Loucy (cell line): ENCODE data around the gene ADAD2.

Experiments
- H2AFZ ChIP-seq: fragments of 200-600 bp; sonication (generic); 2 replicates; pipeline ENCODE4 v1.6.0; 2016; ENCODE audit warnings: antibody characterized with exemption, mild to moderate bottlenecking, low read length, moderate library complexity
- H3F3A ChIP-seq: fragments of 200-600 bp; 2 replicates; pipeline ENCODE4 v1.6.0; 2016; ENCODE audit warnings: antibody characterized with exemption, low read depth, mild to moderate bottlenecking
- H3K27me3 ChIP-seq: fragments of 200-600 bp; sonication (generic); 2 replicates; pipeline ENCODE4 v1.6.1; 2014; ENCODE audit warnings: low read length, mild to moderate bottlenecking; ENCODE audit not compliant: insufficient read depth, poor library complexity, severe bottlenecking
- H3K36me3 ChIP-seq: fragments of 200-600 bp; sonication (generic); 2 replicates; pipeline ENCODE4 v1.6.1; 2016; ENCODE audit warnings: low read length; ENCODE audit not compliant: insufficient read depth
- H3K4me1 ChIP-seq: fragments of 200-600 bp; sonication (generic); 2 replicates; pipeline ENCODE4 v1.5.1; 2014; ENCODE audit warnings: low read length, mild to moderate bottlenecking; ENCODE audit not compliant: insufficient read depth, poor library complexity, severe bottlenecking
- H3K4me2 ChIP-seq: fragments of 200-600 bp; sonication (generic); 2 replicates; pipeline ENCODE4 v1.6.0; 2014; ENCODE audit warnings: antibody characterized with exemption, low read length, low read depth, mild to moderate bottlenecking; ENCODE audit not compliant: poor library complexity, severe bottlenecking
- H3K4me3 ChIP-seq: fragments of 200-600 bp; sonication (generic); 2 replicates; pipeline ENCODE4 v1.5.1; 2014; ENCODE audit warnings: low read length, mild to moderate bottlenecking, mixed read lengths; ENCODE audit not compliant: poor library complexity, severe bottlenecking
- H3K79me2 ChIP-seq: fragments of 200-600 bp; sonication (generic); 2 replicates; pipeline ENCODE4 v1.6.1; 2014; ENCODE audit warnings: low read length; ENCODE audit not compliant: insufficient read depth
- H3K9ac ChIP-seq: fragments of 200-600 bp; sonication (generic); 2 replicates; pipeline ENCODE4 v1.6.0; 2014; ENCODE audit warnings: mild to moderate bottlenecking, low read depth, low read length, moderate library complexity; ENCODE audit not compliant: poor library complexity, severe bottlenecking
- H3K9me2 ChIP-seq: fragments of 200-600 bp; sonication (generic); replicated peaks from 2 replicates; pipeline ENCODE4 v1.6.1; 2016; ENCODE audit warnings: low read depth, low read length, mixed read lengths
- H3K9me3 ChIP-seq: fragments of 200-600 bp; sonication (generic); 2 replicates; pipeline ENCODE4 v1.6.1; 2014; ENCODE audit warnings: mild to moderate bottlenecking, antibody characterized with exemption, low read length, low read depth; ENCODE audit not compliant: insufficient read depth
- H4K20me1 ChIP-seq: fragments of 200-600 bp; sonication (generic); 2 replicates; pipeline ENCODE4 v1.6.0; 2014; ENCODE audit warnings: antibody characterized with exemption, low read length, mild to moderate bottlenecking; ENCODE audit not compliant: insufficient read depth, poor library complexity, severe bottlenecking
- CTCF ChIP-seq: fragments of 200-600 bp; sonication (generic); conservative IDR thresholded peaks from 2 replicates; pipeline ENCODE4 v1.5.1; 2014; ENCODE audit warnings: mild to moderate bottlenecking, antibody characterized with exemption, low read length
- EZH2phosphoT487 ChIP-seq: fragments of 200-600 bp; IDR thresholded peaks from 2 replicates; pipeline ENCODE4 v1.6.1; 2018; ENCODE audit warnings: antibody characterized with exemption, mild to moderate bottlenecking, moderate library complexity, borderline replicate concordance

Gene ADAD2

GRCh38 chr16:84193480-84193879 is 2.5 kb downstream of the ADAD2 start:
- Histone ChIP-seq H3K4me3 (no peak overlapping the region), H3F3A (no peaks in the 10 kb centered on the region), H3K9me3 (no peaks in the 10 kb centered on the region), H2AFZ (no peak overlapping the region), H3K9me2 (no peaks in the 10 kb centered on the region), H3K27me3 (no peaks in the 10 kb centered on the region), H3K79me2 (no peaks in the 10 kb centered on the region), H3K4me2 (no peak overlapping the region), H3K4me1 (no peaks in the 10 kb centered on the region), H3K9ac (no peak overlapping the region), H3K36me3 (no peaks in the 10 kb centered on the region), H4K20me1 (no peaks in the 10 kb centered on the region)
- no peak for TF ChIP-seq CTCF
- no peak for TF ChIP-seq EZH2phosphoT487

- H4K20me1 ChIP-seq = no peaks in the 10 kb centered on the region
- no peaks in the 10 kb centered on the region for H3K79me2 ChIP-seq
- no peaks in the 10 kb centered on the region for H3K9me3 ChIP-seq
- H3K4me2 ChIP-seq = no peak overlapping the region
- no peaks in the 10 kb centered on the region for H3K27me3 ChIP-seq
- H2AFZ ChIP-seq = no peak overlapping the region
- no peaks in the 10 kb centered on the region for H3K9me2 ChIP-seq
- H3F3A ChIP-seq = no peaks in the 10 kb centered on the region
- H3K9ac ChIP-seq = no peak overlapping the region
- TF ChIP-seq CTCF (no peak), EZH2phosphoT487 (no peak)
- H3K4me3 ChIP-seq = no peak overlapping the region
- H3K4me1 ChIP-seq = no peaks in the 10 kb centered on the region
- H3K36me3 ChIP-seq = no peaks in the 10 kb centered on the region
Observed at GRCh38 chr16:84194018-84194417, 3.1 kb downstream of the ADAD2 start.

GRCh38 chr16:84194470-84195200 is 3.7 kb downstream of the ADAD2 start:
- Histone ChIP-seq H4K20me1 (no peaks in the 10 kb centered on the region), H2AFZ (no peak overlapping the region), H3F3A (no peaks in the 10 kb centered on the region), H3K9me3 (no peaks in the 10 kb centered on the region), H3K27me3 (no peaks in the 10 kb centered on the region), H3K4me1 (no peaks in the 10 kb centered on the region), H3K79me2 (no peaks in the 10 kb centered on the region), H3K9me2 (no peaks in the 10 kb centered on the region), H3K4me2 (no peak overlapping the region), H3K9ac (no peak overlapping the region), H3K4me3 (no peak overlapping the region), H3K36me3 (no peaks in the 10 kb centered on the region)
- TF ChIP-seq CTCF (no peak), EZH2phosphoT487 (no peak)
